Spinal cord (tissue), 10 donors: ENCODE measurements around the gene NR6A1. TPM values are rescaled to one million over a fixed set of nuclear protein-coding genes. Genes with fewer than 3 reads are reported as not detected.

Experiments used
- DNase-seq, 6 donors: peaks; one replicate each; pipeline versions ENCODE4 v3.0.0 to v3.0.0-alpha.2; 2013 to 2015; ENCODE audit warnings: low spot score in 6 of 6, low read depth in 4 of 6
- H3K27ac ChIP-seq: one replicate; pipeline ENCODE4 v1.5.1; 2013; ENCODE audit warnings: low read depth, low read length, control low read depth
- H3K27me3 ChIP-seq: one replicate; pipeline ENCODE4 v1.6.1; 2013; ENCODE audit warnings: low read length; ENCODE audit not compliant: control insufficient read depth, insufficient read depth
- H3K36me3 ChIP-seq: one replicate; pipeline ENCODE4 v1.6.1; 2013; ENCODE audit warnings: low read length; ENCODE audit not compliant: control insufficient read depth, insufficient read depth
- H3K4me1 ChIP-seq: one replicate; pipeline ENCODE4 v1.6.1; 2013; ENCODE audit warnings: low read length; ENCODE audit not compliant: control insufficient read depth, insufficient read depth
- H3K4me3 ChIP-seq: one replicate; pipeline ENCODE4 v1.5.1; 2013; ENCODE audit warnings: low read depth, low read length, control low read depth
- H3K9me3 ChIP-seq: one replicate; pipeline ENCODE4 v1.6.1; 2013; ENCODE audit warnings: low read length; ENCODE audit not compliant: control insufficient read depth, insufficient read depth
- WGBS: methylation state at CpG from one replicate; pipeline ENCODE4 v1.1.5; 2013; ENCODE audit warnings: missing lambda C conversion rate; ENCODE audit not compliant: insufficient coverage; 5-methylcytosine and 5-hydroxymethylcytosine counted together
- polyA plus RNA-seq, 2 donors: library from polyadenylated mRNA; unstranded; fragments of 120-200 nt; gene quantifications; one replicate each; pipeline ENCODE4 v1.2.1, GENCODE V29; 2013; ENCODE audit not compliant: insufficient read length in 2 of 2
- total RNA-seq, 2 donors: library from RNA; depleted of rRNA in 1 of 2; stranded (reverse); fragments of 120-200 nt in 1 of 2; fragments of >200 nt in 1 of 2; gene quantifications; one replicate each; pipeline versions ENCODE4 v1.2.3 to v1.2.4, GENCODE V29; 2013 to 2014
- donor health status: healthy.

The NR6A1 gene
- total and polyA plus RNA-seq, 4 donors, result 2.8 to 5.8 (median 4.0) TPM

DNA sequence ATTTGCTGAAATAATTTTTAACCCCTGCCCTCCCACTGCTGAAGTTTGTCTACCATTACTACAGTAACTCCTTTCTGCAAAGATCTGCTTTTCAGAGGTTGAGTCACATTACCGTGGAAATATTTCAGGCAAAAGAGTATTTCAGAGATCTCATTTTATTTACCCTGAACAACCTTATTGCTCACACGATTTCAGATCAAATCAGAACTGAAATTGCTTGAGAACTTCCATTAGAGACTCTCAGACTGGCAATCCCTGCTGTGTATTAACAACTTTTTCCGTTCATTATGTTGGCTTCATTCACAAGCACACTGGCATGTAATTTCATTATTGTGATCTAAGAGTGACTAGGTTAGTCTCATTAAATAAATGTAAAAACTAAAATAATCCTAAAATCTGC, 16.1 kb downstream of the NR6A1 start:
- DNase-seq, result peak in 1 of 6 donors; percentile 51
- Histone ChIP-seq H3K9me3 (no peaks in the 10 kb centered on the region), H3K4me3 (no peak overlapping the region), H3K27ac (no peak overlapping the region), H3K27me3 (peaks cover 2% of the 10 kb centered on the region), H3K36me3 (no peaks in the 10 kb centered on the region), H3K4me1 (no peaks in the 10 kb centered on the region)
- WGBS, result 30% methylated on average over 1 of the region's 3 CpGs

DNA sequence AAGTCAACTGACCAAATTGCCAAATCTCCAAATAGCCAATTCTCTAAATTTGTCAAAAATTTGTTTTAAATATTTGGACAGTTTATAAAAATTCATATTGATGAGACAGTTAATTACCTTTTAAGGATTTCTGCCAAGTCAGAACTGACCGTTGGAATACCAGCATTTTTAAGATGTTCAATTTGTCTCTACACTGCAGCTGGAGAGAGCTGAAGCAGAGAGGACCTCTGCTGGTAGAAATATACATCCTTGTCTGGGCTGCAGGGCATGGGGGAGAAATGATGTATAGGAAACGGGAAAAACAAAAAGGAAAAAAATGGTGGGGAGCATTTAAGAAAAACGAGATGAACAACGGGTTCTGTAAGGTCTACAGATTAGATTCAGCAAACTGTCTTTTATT, 16.8 kb downstream of the NR6A1 start:
- peaks cover 1% of the 10 kb centered on the region for H3K27me3 ChIP-seq
- WGBS, result 34% methylated on average over 3 of the region's 4 CpGs
- peak in 1 of 6 donors; percentile 59 for DNase-seq
- no peak overlapping the region for H3K4me3 ChIP-seq
- no peaks in the 10 kb centered on the region for H3K4me1 ChIP-seq
- H3K36me3 ChIP-seq, result no peaks in the 10 kb centered on the region
- H3K27ac ChIP-seq, result no peak overlapping the region
- H3K9me3 ChIP-seq, result no peaks in the 10 kb centered on the region

DNA sequence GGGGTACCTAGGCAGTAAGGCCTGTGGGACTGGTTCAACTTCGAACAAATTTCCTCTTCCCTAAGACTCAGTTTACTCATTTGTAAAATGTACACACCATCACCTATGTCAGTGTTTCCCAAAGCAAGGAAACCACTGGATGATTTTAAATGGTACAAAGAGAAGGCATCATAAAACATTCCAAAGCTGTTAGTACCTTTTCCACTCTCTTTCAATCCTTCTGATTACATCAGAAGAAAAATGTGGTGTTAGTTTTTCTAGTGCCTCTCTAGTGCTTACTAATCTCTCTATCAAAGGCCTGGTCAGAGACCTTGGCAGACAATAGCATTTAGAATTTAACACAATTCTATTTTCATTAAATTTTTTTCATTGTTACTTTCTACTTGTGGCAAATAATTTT, 18.1 kb downstream of the NR6A1 start:
- H3K9me3 ChIP-seq, result no peaks in the 10 kb centered on the region
- no peaks in the 10 kb centered on the region for H3K4me1 ChIP-seq
- H3K36me3 ChIP-seq, result no peaks in the 10 kb centered on the region
- H3K4me3 ChIP-seq, result no peak overlapping the region
- no peak overlapping the region for H3K27ac ChIP-seq
- DNase-seq, result no peak
- WGBS, result no CpG with 5 or more reads among the region's 1 CpG
- H3K27me3 ChIP-seq, result no peaks in the 10 kb centered on the region

DNA sequence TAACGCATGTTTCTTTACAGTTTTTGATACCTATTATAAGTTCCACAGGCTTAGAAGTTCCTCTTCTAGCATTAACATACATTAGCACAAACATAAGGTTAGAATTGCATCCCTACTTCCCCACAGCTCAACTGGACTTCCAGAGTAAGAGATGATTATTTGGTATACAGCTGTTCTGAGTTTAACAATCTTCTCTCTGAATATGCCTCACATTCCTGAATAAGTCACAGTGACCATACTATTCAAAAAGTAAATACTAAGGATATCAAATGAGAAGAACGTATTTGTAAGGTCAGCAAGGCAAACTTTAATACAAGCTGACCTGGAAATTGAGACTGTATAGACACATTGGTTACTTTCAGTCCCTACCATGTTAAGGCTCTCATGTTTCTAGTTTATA, 21.3 kb downstream of the NR6A1 start:
- Histone ChIP-seq H3K4me3 (no peak overlapping the region), H3K36me3 (no peaks in the 10 kb centered on the region), H3K27me3 (no peaks in the 10 kb centered on the region), H3K9me3 (no peaks in the 10 kb centered on the region), H3K4me1 (no peaks in the 10 kb centered on the region), H3K27ac (no peak overlapping the region)
- no CpG with 5 or more reads among the region's 2 CpGs for WGBS
- DNase-seq, result no peak

DNA sequence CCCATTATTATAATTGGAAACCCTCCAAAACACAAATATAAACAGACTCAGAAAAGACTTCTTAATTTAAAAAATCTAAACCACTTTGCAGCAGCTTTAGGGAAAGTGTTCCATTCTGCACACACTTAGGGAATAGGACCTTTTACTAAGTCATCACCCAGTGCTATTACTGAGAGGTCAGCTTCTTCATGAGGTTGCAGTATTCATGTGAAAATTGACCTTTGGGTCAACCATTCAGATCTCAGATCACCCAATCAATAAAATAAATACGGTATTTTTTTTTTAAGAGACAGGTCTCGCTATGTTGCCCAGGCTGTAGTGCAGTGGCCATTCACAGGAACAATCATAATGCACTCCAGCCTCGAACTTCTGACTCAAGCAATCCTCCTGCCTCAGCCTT, 21.8 kb downstream of the NR6A1 start:
- no peak overlapping the region for H3K27ac ChIP-seq
- 100% methylated on average over 3 of the region's 3 CpGs for WGBS
- H3K27me3 ChIP-seq, result no peaks in the 10 kb centered on the region
- H3K4me1 ChIP-seq, result no peaks in the 10 kb centered on the region
- no peak overlapping the region for H3K4me3 ChIP-seq
- DNase-seq, result no peak
- H3K36me3 ChIP-seq, result no peaks in the 10 kb centered on the region
- H3K9me3 ChIP-seq, result no peaks in the 10 kb centered on the region

DNA sequence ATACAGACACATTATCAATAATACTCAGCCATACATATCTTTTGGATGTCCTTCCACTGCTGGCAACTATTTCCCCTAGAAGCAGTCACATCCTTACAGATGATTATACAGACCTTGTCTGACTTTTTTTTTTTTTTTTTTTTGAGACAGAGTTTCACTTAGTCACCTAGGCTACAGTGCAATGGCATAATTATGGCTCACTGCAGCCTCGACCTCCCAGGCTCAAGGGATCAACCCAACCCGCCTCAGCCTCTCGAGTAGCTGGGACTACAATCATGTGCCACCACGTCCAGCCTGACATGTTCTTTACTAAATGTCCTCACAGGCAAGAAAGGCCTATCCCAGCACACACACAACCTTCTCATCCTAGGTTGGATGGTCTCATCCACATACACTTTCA, 24.0 kb downstream of the NR6A1 start:
- Histone ChIP-seq H3K27me3 (no peaks in the 10 kb centered on the region), H3K4me1 (no peaks in the 10 kb centered on the region), H3K36me3 (no peaks in the 10 kb centered on the region), H3K27ac (no peak overlapping the region), H3K4me3 (no peak overlapping the region), H3K9me3 (no peaks in the 10 kb centered on the region)
- no peak for DNase-seq
- 77% methylated on average over 4 of the region's 4 CpGs for WGBS

DNA sequence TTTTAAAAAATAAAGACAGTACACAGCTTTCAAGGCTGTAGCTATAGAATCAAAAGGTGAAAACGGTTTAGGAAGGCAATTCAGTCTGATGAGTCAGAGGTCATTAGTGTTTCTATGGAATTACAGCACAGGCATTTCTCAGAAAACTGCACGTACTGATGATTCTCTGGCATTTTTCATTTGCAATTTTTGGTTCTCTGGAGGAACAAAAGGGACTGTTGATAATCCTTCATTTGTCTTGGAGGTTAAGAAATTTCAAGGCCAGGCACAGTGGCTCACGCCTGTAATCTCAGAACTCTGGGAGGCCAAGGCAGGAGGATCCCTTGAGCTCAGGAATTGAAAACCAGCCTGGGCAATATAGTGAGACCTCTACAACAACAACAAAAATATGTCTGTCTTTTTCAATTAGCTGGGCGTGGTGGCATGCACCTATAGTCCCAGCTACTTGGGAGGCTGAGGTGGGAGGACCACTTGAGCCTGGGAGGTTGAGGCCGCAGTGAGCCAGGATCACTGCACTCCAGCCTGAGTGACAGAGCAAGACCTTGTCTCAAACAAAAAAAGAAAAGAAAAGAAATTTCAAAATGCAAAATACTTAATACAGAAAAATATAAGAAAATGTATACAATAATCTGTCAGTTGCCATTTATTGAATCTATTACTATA, 27.3 kb downstream of the NR6A1 start:
- H3K4me3 ChIP-seq, result no peak overlapping the region
- 73% methylated on average over 2 of the region's 5 CpGs for WGBS
- no peak for DNase-seq
- no peaks in the 10 kb centered on the region for H3K9me3 ChIP-seq
- no peaks in the 10 kb centered on the region for H3K4me1 ChIP-seq
- no peaks in the 10 kb centered on the region for H3K27me3 ChIP-seq
- no peak overlapping the region for H3K27ac ChIP-seq
- H3K36me3 ChIP-seq, result no peaks in the 10 kb centered on the region

DNA sequence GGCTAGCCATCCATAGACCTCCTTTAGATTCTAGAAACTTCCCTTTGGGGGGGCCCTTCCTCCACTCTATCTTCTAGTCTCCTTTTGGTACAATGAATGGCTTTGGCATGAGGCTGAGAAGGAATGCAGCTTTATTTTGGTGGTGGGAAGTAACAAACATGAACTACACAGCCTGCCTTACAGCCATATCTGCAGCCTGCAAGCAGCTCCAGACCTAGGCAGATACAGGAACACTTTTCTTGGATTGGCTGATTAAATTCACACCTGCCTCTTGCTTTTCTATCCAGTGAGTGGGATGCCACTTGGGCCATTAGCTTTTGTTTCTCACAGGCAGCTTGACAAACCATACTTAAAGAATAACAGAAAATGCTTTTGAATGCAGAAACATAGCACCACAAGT, 28.2 kb downstream of the NR6A1 start:
- Histone ChIP-seq H3K9me3 (no peaks in the 10 kb centered on the region), H3K36me3 (no peaks in the 10 kb centered on the region), H3K4me1 (no peaks in the 10 kb centered on the region), H3K27ac (no peak overlapping the region), H3K27me3 (no peaks in the 10 kb centered on the region), H3K4me3 (no peak overlapping the region)
- DNase-seq, result no peak

DNA sequence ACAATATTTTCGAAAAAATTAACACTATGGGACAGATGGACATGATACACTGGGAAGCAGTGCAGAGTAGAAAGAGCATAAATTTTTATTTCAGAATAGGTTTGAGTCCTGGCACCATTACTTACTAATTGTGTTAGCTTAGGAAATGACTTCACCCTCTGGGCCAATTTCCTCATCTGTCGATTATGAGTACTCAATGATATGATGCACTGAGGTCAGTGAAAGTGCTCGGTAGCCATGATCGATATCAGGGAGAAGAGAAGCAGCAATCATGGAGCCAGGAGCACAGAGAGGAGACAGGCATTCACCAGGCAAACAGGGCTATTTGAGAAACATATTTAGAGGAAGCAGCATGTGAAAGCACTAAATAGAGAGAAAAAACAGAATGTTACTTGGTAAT, 29.4 kb downstream of the NR6A1 start:
- DNase-seq, result peak in 1 of 6 donors; percentile 51
- no peak overlapping the region for H3K27ac ChIP-seq
- H3K36me3 ChIP-seq, result no peaks in the 10 kb centered on the region
- no peaks in the 10 kb centered on the region for H3K9me3 ChIP-seq
- no peaks in the 10 kb centered on the region for H3K27me3 ChIP-seq
- no peaks in the 10 kb centered on the region for H3K4me1 ChIP-seq
- H3K4me3 ChIP-seq, result no peak overlapping the region
- WGBS, result 54% methylated on average over 3 of the region's 4 CpGs

DNA sequence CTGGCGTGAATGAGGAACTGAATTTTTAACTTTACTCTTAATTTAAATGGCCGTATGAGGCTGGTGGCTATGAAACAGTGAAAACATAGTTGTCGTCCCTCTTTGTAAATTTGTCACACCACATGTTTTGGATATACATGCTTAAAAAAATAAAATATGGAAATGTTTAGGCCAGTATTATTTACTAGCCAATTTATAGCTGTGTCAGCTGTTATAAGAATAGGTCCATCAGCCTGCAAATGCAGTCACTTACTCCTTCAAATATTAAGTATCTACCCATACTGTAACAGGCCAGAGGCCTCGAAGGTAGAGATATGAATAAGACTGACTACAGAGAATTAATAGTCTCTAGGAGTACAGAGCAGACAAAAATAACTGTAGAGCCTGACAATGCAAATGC, 30.0 kb downstream of the NR6A1 start:
- DNase-seq, result no peak
- Histone ChIP-seq H3K27ac (no peak overlapping the region), H3K4me3 (no peak overlapping the region), H3K27me3 (no peaks in the 10 kb centered on the region), H3K4me1 (no peaks in the 10 kb centered on the region), H3K9me3 (no peaks in the 10 kb centered on the region), H3K36me3 (no peaks in the 10 kb centered on the region)
- WGBS, result no CpG with 5 or more reads among the region's 4 CpGs
